Fibroblast of gingiva (primary cell): ENCODE results near the gene SMYD2.

Source experiments
- DNase-seq: peaks from one replicate; pipeline ENCODE4 v3.0.0-alpha.2; 2011; ENCODE audit warnings: low read depth

The SMYD2 gene

DNA sequence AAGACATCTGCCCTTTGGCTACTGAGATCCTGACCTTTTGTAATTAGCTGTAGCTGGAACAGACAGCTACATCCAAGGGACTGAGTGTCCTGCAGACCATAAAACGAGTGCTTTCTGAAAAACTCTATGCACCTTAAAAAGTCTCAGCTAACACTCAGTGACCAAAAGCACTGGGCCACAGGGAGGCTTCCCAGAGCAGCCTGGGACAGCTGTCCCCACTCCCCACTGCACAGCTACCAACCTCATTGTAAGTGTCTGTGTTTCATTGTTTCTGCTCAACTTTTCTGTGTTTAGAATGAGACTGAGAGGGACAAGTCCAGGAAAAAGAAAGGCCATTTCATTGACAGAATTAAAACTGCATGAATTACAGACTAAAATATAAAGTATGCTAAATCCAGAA is 80.7 kb downstream of the SMYD2 start:
- DNase-seq: no peak

DNA sequence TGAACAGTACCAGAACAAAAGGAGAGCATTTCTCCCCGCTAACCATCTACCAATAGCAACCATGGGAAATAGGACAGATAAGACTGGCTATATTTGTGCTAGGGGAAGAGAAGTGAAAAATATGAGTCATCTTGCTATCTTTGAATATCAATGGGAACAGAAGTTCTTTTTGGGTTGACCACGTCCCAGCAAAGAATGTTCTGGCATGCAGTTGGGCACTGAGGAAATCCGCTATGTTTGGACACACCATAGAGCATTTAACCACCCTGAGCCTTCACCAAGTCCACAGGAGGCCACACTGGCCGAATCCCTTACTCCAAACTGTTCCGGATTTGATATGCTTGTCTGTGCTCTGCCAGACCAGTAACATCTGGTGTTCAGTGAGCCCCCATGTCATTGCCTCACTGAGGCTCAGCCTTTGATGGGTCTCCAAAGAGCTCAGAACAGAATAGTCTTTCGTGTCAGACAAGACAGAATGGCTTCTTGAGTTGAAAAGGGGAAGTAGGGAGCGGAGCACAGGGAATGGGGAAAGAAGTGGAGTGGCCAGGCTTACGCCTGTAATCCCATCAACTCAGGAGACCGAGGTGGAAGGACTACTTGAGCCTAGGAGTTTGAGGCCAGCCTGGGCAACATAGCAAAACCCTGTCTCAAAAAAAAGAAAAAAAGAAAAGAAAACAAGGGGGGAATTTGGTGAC is 81.4 kb downstream of the SMYD2 start:
- DNase-seq: peak; percentile 30

DNA sequence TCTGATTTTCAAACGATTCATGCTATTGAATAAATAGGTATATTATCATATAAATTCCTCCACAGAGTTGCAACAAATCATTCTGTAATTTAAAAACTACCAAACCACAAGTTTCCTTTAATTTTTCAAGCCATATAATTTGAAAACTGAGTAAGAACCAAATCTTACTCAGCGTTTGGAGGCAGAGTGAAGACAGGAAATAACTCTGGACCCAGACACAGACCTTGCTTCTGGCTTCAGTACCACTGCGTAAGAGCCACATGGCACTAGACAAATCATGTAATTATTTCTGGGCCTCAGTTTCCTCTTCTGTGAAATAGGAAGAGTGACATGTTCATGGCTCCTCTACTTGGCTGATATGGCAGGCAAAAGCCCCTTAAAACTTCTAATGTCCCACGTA is 82.4 kb downstream of the SMYD2 start:
- DNase-seq: no peak

DNA sequence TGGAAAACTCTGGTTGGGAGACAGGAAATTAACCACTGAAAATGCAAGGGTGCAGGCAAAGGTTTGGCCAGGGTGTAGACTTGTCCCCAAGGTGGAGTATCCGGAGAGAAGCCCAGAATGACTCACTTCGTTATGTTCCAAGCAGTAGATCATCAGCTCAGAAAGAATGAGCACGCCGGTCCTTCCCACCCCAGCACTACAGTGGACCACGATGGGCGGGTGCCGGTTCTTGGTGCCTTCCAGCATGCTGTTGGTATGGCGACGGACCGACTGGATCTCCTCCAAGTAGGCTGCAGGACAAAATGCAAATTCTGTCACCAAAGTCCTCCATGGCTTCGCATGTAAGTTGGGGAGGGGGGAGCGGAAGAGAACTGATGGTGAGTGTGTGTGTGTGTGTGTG is 83.4 kb downstream of the SMYD2 start:
- DNase-seq: no peak

DNA sequence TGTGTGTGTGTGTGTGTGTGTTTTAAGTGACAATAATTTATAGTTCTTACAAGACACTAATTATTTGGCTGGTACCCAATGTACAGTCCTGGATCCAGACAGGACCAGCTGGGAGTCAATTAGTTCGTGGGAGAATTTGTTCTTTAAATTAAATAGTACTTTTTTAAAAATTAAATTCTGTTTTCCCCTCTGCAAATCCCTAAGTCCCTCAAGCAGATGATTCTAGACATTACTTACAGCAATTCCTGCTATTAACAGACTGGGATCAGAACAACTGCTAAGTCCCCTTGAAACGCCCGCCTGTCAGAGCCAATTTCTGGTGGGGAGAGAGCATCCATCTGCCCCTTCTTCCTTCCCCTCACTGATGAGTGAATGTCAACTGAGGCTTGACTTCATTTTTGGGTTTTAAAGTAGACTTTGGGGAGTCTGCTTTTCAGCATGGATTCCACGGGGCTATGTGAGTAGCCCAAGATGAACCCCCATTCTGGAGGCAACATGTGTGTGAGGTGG is 83.9 kb downstream of the SMYD2 start:
- DNase-seq: no peak

DNA sequence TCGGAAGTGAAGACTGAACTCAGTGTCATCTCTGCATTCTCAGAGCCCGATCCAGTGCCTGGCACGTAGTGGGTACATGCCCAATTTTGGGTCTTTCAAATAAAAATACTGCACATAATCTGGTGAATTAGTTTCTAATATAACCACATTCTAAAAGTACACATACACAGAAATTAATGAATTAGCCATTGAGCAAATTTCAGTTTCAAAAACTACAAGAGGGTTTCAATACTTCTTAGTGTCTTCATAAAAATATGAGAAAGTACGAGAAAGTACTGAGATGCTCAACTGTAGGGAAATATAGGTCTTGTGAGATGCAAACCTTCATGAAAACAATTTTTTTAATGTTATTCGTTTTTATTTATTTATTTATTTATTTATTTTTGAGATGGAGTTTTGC is 86.9 kb downstream of the SMYD2 start:
- DNase-seq: no peak

DNA sequence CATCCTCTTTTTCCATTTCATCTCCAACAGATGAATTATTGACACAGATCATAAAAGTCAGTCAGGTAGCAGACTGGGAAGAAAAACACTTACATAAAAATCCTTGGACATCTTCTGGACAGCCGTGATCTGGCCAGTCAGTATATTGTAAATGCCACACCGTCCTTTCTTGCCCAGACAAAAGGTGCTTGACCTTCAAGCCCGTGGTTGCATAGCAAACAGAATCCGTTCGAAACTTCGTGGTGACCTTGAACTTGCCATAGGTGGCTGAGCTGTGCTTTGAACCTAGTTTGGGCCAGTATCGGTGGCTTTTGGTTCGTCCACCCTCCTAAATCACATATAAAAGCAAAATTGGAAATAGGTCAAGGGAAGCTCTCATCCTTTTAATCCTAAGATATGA is 88.4 kb downstream of the SMYD2 start:
- DNase-seq: no peak

DNA sequence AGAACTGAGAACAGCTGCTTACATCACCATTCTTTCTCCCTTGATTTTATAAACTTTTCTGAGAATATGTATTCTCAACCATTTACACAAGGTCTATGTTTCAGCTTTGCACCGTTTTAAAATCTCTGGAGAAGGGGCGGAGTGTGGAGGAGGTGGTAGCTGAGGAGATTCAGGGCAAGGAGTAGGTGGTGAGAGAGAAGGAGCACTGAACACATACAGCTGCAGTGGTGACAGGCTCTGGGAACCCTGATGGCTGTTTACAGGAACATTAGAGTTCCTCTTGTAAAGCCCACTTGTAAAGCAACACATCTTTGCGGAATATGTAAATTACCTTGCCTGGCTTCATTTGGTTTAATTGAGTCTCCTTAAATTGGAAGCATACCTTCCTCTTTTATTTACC is 89.7 kb downstream of the SMYD2 start:
- DNase-seq: no peak

DNA sequence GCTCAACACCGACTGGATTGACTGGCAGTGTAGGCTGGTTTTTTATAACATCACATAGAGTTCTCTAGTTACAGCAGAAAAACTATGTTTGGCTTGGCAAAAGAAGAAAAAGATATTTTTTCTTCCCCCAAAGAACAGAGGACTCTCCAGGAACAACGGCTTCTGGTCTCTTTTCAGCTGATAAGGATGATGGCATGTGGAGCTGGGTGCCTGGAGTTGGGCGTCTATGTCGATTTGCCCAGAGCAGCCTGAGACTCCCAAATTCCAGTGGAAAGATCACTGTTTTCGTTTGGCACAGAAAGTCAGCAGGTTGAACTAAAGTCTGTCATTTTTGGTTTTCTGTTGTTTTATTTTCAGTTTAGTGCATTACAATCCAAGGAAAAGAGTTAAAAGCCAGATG is 91.1 kb downstream of the SMYD2 start:
- no peak for DNase-seq

DNA sequence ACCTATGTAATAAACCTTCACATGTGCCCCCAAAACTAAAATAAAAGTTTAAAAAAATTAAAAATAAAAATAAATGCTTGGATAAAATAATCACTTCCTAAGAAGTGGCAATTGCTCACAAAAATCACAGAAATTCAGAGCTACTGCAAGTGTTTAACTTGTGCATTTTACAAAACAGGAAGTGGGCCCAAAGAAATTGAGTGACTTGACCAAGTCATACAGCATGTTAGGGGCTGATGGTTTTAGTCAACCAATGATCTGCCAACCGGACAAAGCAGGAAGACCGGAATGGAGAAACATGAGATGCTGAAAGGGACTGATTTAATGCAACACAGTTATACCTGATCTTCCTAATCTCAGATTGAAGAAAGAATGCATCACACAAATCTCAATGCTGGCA is 96.5 kb downstream of the SMYD2 start:
- DNase-seq: no peak

DNA sequence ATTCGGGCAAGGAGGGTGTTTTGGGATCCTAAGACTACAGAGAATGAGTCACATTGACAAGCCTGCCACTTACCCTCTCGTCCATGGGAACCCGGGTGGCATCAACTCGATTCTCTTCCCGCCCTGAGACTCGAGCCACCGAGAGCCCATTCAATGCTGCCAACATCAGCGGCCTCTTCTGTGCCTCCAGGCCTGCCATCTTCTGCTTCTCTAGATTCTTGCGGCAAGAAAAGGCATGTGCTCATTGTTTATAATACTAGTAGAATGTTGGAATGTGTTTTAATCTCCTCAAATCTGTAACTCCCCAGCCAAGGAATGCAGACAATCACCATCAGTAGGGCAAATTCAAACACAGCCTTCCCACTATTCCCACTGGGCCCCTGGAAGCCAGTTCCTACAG is 96.9 kb downstream of the SMYD2 start:
- peak; percentile 82 for DNase-seq

DNA sequence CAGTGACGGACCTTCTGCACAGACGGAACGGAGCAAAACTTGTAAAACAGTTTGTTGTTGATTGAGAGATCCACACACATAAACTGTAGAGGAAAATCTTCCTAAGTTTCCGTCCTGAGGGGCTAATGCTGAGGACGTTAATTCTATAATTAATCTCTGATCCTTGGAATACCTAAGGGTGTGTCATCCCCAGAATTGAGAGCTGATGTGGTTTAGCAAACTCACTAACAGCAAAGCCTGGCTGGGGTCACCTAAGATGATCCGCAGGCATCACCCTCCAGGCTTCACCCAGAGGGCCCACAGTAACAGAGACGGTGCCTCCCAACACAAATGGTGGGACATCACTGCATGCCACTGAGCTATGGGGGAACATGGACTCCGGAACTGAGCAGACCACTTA is 97.5 kb downstream of the SMYD2 start:
- DNase-seq: no peak

DNA sequence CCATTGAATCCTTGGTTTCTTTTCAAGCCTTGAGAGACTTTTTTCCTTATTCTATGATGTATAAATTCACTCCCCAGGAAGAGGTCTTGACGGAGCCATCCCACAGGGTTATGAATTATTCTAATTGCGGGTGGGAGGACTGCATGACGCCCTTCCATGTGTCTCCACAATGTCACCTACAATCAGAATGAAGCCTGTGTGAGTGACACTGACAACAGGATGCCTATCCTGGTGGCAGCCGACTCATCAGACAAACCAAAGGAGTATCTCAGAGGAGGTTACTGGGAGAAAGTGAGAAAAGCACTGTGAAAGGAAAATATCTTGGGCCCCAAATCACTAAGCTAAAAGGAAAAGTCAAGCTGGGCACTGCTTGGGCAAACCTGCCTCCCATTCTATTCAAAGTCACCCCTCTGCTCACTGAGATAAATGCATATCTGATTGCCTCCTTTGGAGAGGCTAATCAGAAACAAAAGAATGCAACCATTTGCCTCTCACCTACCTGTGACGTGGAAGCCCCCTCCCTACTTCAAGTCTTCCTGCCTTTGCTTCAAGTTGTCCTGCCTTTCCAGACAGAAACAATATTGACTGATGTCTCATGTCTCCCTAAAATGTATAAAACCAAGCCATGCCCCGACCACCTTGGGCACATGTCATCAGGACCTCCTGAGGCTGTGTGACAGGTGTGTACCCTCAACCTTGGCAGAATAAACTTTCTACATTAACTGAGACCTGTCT is 98.4 kb downstream of the SMYD2 start:
- DNase-seq: no peak

DNA sequence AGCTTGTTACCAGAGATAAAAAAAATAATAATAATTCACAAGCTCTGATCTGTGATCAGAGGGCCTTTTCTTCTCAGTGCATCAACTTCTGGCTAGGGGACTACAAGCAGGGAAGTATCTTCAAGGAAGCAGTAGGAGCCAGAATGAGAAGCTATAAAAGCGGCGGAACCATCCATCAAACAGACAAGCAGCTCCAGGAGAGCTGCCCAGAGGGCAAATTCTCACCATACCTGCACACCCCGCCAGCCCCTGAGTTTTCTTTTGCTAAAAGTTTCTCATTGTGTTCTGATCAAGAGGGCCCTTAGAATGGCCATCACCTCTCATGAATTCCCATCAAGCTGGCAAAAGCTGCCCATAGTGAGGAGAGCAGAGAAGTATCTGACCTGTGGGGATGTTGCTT is 99.4 kb downstream of the SMYD2 start:
- no peak for DNase-seq

DNA sequence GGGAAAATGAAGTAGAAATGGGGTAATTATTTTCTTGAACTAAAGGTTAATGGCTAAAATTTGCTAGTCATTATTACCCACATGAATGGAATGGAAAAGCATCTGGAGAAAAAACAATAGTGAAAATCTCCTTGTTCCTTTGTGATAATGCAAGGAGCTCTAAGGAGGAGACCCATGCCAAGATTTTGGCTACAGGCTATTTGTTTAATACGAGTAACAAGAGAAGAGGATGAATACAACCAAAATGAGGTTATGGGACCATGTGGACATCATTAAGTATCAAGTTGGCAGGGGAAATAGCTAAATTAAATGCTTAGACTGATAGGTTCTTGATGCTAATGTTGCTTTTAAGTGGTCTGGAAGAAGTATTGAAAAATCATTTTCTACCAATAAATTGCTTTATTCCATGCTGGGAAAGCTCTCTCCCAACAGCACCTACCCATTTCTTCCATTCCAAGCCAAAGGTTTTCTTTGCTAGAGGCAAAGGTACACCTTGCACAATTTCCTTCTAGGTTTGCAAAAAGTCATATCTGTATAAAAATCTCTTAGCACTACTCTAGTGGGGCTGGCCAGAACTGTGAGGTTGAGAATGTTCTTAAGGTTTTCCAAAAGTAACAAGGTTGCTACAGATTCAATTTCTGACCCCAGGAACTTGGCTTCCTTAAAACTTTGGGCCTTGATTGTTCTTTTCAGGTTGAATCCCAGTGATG is 100.2 kb downstream of the SMYD2 start:
- DNase-seq: peak; percentile 66

DNA sequence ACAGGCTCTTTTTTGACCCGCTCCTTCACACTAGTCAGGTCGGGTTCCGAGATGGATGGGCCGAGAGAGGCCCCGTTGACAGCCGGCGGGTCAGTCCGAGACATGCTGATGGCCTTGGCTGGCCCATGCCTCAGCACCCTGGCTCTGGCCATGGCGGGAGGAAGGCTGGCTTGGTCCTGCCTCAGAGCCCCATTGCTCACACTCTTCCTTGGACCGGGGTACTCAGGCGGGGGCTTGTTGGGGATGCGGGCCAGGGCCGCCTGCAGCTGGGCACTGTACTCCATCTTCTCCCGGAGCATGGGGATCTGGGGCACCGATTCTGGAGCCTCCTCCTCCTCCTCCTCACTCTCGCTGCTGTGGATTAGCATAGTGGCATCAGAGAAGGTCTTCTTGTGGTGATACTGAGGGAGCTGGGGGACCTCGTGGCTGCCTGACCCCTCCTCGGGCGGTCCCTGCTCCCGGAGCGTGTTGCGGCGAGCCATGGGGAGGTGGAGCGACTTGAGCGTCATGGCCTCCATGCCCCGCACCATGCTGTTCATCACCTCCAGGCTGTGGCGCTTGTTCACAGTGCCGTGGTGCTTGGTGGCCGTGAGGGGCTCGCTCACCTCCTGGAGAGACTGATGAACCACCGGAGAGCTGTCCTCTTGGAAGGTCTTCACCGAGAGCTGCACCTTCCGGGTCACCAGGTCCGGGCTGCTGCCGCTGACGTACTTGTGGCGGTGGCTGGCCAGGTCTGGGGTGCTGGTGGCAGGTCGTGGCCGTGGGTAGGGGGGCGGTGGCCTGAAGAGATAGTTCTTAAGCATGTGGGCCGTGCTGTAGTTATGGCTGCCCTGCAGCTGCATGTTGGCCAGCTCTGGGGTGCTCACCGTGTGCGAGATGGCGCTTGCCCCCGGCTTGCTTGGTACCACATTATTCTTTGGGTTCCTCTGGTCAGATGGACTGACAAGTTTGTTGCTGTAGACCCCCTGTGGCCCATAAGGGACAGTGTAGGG is 102.7 kb downstream of the SMYD2 start:
- DNase-seq: no peak

DNA sequence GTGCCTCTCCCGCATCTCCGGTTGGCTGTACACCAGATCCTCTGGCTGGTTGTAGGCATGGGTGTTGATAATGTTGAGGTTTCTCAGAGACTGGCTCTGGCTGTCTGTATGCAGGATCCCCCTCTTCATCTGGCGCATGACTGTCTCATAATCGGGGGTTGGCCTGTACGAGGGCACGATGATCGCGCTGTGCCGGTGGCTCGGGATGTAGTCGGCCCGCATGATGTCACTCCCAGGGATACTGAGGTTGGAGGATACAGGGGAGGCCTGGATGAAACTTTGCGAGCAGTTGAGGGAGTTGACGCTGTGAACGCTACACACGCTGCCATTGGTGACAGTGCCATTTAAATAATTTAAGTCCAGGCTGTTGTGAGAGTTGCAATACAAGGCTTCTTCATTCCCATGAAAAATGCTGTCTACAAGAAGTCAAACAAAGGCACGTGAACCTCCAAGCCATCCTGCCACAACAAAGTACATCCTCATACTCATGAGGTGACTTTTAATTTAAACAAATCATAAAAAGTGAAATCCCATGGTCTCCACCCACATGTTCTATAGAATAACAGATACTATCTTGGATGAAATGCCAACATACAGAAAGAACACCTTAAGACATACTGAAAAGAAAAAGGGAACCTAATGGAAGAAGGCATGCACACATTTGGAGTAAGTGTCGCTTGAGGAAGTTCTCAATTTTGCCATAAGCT is 103.6 kb downstream of the SMYD2 start:
- no peak for DNase-seq

DNA sequence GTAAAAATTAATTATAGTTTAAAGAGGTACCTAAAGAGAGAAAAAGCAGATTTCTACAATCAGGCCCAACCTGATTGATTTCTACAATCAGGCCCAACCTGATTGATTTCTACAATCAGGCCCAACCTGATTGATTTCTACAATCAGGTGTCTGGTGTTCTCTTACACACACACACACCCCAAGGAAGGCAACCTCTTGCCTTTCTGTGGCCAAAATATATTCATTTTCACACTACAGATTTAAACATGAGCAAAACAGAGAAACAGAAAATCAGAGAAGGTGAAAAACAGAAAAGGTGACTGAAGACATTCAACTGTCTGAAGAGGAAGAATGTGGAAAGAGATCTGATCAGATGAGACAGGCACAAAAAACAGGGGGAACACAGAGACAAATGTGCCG is 104.5 kb downstream of the SMYD2 start:
- no peak for DNase-seq

DNA sequence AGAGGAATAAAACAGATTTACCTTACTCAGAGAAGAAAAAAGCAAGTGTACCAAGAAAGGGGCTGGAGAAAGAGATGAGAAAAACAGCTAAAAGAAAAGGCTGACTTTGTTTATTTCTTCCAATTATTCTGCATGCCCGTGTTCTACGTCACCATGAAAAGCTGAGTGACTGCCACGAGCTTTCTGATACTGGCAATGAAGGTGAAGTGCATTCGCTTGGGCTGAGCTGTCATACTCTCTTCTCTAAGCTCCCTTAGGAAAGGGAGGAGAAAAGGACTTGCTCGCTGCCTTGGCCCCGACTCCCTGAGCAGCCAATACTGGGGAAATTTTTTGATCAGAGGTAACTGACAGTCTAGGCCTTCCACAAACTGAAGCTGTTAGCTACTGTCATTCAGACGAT is 105.4 kb downstream of the SMYD2 start:
- DNase-seq: no peak
